HG02840 (cell line): Measurements from ENCODE around the gene IGFL4.

Experiments used
- ATAC-seq: cut with Tn5 transposase; IDR thresholded peaks from one replicate; pipeline ENCODE4 v1.9.1; 2021; ENCODE audit warnings: mild to moderate bottlenecking, moderate library complexity, moderate number of reproducible peaks; ENCODE audit not compliant: unreplicated experiment, low FRiP score

Gene IGFL4

GRCh38 chr19:45998834-45999233 is 42.0 kb downstream of the IGFL4 start:
- no peak for ATAC-seq

GRCh38 chr19:45996933-45997332 is 43.9 kb downstream of the IGFL4 start:
- ATAC-seq = no peak

- no peak for ATAC-seq
Observed at GRCh38 chr19:45995715-45996385, 45.0 kb downstream of the IGFL4 start.

- peak; percentile 98 for ATAC-seq
Observed at GRCh38 chr19:45994998-45995714, 45.6 kb downstream of the IGFL4 start, which contains the start of gene CCDC61. Gene CCDC61 (plus strand): TSS chr19:45995467. CDS start chr19:46003019, 7,552 bp downstream.

- ATAC-seq = no peak
Observed at GRCh38 chr19:45994456-45994997, 46.3 kb downstream of the IGFL4 start.

- no peak for ATAC-seq
Observed at GRCh38 chr19:45990113-45990728, 50.6 kb downstream of the IGFL4 start.
